Measurements from ENCODE around the gene VSIR. TPM values are rescaled to one million over a fixed set of nuclear protein-coding genes. Genes with fewer than 3 reads are reported as not detected.

The VSIR gene
- total and polyA plus RNA-seq, 9 donors, result 19.9 to 94.1 (median 57.2) TPM

DNA sequence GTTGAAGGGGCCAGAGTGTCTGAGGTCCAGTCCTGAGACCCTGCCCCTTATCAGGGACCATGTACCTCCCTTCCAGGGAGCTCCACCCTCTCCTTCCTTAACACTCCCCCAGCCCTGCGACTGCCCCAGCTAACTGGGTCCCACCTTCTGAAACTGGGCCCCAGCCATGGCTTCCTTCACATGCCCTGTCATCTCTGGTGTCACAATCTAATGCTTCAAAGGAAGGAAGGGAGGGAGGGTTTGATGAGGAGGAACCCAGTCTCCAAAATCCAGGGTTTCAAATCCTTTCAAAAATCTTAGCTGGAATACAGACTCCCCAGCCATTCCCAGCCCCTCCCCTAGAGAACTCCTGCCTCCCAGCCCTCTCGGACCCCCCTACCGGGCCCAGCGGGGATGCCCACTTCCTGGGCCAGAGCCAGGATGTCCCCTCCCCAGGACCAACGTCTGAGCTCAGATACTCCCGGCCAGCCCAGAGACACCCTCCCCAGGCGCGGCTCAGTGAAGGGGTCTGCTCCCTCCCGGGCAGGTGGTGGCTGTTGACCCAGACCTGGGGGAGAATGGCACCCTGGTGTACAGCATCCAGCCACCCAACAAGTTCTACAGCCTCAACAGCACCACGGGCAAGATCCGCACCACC is 71.7 kb downstream of the VSIR start:
- DNase-seq, result no peak
- TF ChIP-seq POLR2A (IDR thresholded peaks at IDR 0.05) (no peak), EP300 (IDR thresholded peaks at IDR 0.05) (no peak)
- TF ChIP-seq, protein P1, sequence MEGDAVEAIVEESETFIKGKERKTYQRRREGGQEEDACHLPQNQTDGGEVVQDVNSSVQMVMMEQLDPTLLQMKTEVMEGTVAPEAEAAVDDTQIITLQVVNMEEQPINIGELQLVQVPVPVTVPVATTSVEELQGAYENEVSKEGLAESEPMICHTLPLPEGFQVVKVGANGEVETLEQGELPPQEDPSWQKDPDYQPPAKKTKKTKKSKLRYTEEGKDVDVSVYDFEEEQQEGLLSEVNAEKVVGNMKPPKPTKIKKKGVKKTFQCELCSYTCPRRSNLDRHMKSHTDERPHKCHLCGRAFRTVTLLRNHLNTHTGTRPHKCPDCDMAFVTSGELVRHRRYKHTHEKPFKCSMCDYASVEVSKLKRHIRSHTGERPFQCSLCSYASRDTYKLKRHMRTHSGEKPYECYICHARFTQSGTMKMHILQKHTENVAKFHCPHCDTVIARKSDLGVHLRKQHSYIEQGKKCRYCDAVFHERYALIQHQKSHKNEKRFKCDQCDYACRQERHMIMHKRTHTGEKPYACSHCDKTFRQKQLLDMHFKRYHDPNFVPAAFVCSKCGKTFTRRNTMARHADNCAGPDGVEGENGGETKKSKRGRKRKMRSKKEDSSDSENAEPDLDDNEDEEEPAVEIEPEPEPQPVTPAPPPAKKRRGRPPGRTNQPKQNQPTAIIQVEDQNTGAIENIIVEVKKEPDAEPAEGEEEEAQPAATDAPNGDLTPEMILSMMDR (IDR thresholded peaks at IDR 0.05), result no peak
- H3K4me3 ChIP-seq, result no peak overlapping the region
- no peaks in the 10 kb centered on the region for H3K27me3 ChIP-seq
- H3K4me1 ChIP-seq (ENCODE audit: insufficient read depth), result no peaks in the 10 kb centered on the region
- no peaks in the 10 kb centered on the region for H3K9me3 ChIP-seq
- H3K27ac ChIP-seq, result no peak overlapping the region
- WGBS, 3 donors, result 80 to 83% (median 82%) methylated on average over 11 of the region's 11 CpGs
- H3K36me3 ChIP-seq, result no peaks in the 10 kb centered on the region
- intact Hi-C loops (cut with DNase I), result loop anchor here in 1 of 4 donors (10.0 kb wide), 1 partner anchor 387 kb away; the partner anchor contains the start of gene SLC29A3

DNA sequence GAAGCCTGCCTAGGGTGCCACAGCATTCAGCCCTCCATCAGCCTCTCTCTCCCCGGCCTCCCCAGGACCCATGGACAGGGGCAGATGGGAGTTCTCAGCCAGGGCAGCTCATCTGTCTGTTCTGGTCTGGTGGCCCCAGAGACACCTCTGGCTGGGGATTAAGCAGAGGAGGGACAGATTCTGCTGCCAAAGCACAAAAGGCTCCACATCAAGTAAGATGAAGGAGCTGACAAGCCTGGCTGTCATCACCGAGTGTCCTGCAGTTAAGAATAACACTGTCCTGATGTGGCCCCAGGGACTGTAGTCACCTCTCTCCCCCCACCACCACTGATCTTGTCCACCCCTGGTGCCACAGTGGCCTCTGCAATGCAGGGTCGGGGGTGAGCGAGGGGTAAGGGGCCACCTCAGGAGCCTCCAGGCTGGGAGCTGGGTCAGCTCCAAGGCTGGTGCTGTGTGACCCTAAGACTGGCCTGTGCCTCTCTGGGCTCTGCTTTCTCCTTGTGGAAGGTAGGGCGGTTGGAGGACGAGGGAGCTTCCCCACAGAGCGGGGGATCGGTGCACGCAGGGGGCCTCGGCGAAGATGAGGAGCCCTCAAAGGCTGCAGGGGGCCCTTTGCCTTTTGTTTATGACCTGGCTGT is 72.5 kb downstream of the VSIR start:
- intact Hi-C loops (cut with DNase I), result loop anchor here in 1 of 4 donors (10.0 kb wide), 1 partner anchor 386 kb away; the partner anchor contains the start of gene SLC29A3
- 91 to 99% (median 92%) methylated on average over 10 to 11 of the region's 11 CpGs for WGBS, 3 donors

DNA sequence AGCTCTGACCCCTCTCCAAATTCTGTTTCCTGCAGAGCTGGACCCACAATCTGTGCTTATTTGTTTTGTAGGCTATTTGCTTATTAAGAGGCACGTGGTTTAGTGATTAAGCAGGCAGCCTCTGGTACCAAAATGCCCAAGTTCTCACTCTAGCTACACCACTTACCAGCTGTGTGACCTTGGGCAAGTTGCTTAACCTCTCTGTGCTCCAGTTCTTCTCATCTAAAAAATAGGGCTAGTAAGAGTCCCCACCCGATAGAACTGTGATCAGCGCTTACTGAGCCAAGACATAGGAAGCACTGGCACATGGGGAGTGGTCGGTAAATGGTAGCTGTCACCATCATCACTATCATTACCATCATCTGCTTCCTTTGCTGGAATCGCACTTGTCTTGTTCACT is 74.6 kb downstream of the VSIR start:
- H3K4me1 ChIP-seq (ENCODE audit: insufficient read depth), result no peaks in the 10 kb centered on the region
- intact Hi-C loops (cut with DNase I), result no loop called here
- H3K27ac ChIP-seq, result no peak overlapping the region
- H3K27me3 ChIP-seq, result no peaks in the 10 kb centered on the region
- no peaks in the 10 kb centered on the region for H3K36me3 ChIP-seq
- DNase-seq, result no peak
- no peaks in the 10 kb centered on the region for H3K9me3 ChIP-seq
- TF ChIP-seq POLR2A (IDR thresholded peaks at IDR 0.05), result no peak
- no peak for TF ChIP-seq EP300 (IDR thresholded peaks at IDR 0.05)
- TF ChIP-seq, protein P1 (IDR thresholded peaks at IDR 0.05), result no peak
- no peak overlapping the region for H3K4me3 ChIP-seq
- WGBS, 3 donors, result 87 to 93% (median 90%) methylated on average over 5 of the region's 5 CpGs

More for the DNA sequence above, 72.5 kb downstream of the VSIR start:
- Histone ChIP-seq H3K27me3 (no peaks in the 10 kb centered on the region), H3K9me3 (no peaks in the 10 kb centered on the region), H3K4me1 (ENCODE audit: insufficient read depth) (no peaks in the 10 kb centered on the region), H3K4me3 (no peak overlapping the region), H3K27ac (no peak overlapping the region), H3K36me3 (no peaks in the 10 kb centered on the region)
- no peak for DNase-seq
- TF ChIP-seq POLR2A (IDR thresholded peaks at IDR 0.05), result no peak
- TF ChIP-seq, protein P1 (IDR thresholded peaks at IDR 0.05), result no peak
- TF ChIP-seq EP300 (IDR thresholded peaks at IDR 0.05), result no peak

DNA sequence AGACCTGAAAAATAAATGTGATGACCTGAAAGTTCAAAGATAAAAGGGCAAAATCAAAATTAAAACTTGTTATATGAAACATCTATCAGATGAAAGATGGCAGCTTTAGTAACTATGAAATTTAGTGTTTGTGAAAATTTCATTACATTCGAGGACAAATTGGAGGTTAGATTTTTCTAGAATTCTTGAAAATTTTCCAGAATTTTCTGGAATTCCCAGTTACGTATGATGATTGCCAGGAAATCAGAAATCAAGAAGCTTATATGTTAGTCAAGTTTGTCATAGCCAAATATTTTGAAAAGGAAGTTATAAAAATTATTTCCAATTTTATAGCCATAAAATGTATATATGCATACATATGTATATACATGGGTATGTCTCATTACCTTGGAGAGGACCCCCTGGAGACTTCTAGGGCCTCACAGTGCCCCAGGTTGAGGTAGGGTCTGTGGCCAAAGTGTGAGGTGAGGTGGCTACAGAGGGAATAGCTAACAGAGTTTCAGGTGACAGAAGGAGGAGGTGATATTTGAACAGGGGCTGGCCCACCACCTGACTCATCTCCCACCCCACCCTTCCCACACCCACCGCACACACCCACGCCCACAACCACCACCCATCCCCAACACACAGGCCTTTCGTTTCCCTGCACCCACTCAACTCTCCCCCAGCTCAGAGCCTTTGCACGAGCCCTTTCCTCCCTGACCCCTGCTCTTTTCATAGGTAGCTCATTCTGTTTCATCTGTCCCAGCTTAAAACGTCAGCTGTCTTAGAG is 75.2 kb downstream of the VSIR start:
- Histone ChIP-seq H3K4me1 (ENCODE audit: insufficient read depth) (no peaks in the 10 kb centered on the region), H3K4me3 (no peak overlapping the region), H3K27ac (no peak overlapping the region), H3K9me3 (no peaks in the 10 kb centered on the region), H3K27me3 (no peaks in the 10 kb centered on the region), H3K36me3 (no peaks in the 10 kb centered on the region)
- DNase-seq, result no peak
- TF ChIP-seq, protein P1 (IDR thresholded peaks at IDR 0.05), result no peak
- TF ChIP-seq POLR2A (IDR thresholded peaks at IDR 0.05), result no peak
- no peak for TF ChIP-seq EP300 (IDR thresholded peaks at IDR 0.05)
- 79 to 85% (median 83%) methylated on average over 7 of the region's 7 CpGs for WGBS, 3 donors
- intact Hi-C loops (cut with DNase I), result no loop called here
